Measurements from ENCODE around the gene USP15.

DNA sequence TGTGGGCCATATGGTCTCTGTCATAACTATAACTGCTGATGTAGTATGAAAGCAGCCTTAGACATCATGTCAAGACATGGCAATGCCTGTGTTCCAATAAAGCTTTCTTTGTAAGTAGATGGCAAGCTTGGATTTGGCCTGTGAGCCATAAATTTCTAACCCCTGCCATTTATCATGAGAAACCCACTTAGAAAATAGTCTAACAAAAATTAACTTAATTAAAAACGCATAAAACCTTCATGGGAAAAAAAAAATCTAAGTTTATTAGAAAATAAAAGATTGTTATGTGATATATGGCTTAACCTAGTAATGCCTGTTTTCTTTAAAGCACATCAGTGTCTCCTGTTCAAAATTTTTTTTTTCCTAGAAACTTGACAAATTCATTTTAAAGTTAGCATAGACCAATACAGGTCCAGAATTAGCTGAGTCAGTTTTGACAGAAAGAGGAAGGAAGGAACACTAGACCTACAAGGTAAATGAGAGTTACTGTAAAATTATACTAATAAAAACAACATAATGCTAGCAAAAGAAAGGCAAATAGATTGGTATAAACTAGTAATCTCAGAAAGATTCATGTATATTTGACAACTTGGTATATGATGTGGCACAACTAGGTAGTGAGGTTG is 68.2 kb downstream of the USP15 start:
- TF ChIP-seq YY1 (IDR thresholded peaks at IDR 0.05; ENCODE audit: low read depth) (no peak), NFIC (IDR thresholded peaks at IDR 0.05) (no peak), RAD21 (IDR thresholded peaks at IDR 0.05; ENCODE audit: low read depth) (no peak), MAX (IDR thresholded peaks at IDR 0.05) (no peak), REST (IDR thresholded peaks at IDR 0.05; ENCODE audit: low read depth) (no peak), TCF12 (IDR thresholded peaks at IDR 0.05; ENCODE audit: low read depth) (no peak), USF1 (IDR thresholded peaks at IDR 0.05) (no peak), TAF1 (IDR thresholded peaks at IDR 0.05; ENCODE audit: low read depth) (no peak), EP300 (IDR thresholded peaks at IDR 0.05; ENCODE audit: borderline replicate concordance) (no peak)
